Spleen (tissue), 7 donors: Measurements from ENCODE around the gene GRIK1.

Experiments used
- CTCF ChIP-seq, 11 experiments: fragments of 200-600 bp in 7 of 11; fragments of 450-650 bp in 4 of 11; sonication (generic) in 4 of 11; IDR thresholded peaks in 8 of 11; conservative IDR thresholded peaks in 3 of 11; 1 replicate in 7 of 11; 2 replicates in 4 of 11; pipeline versions ENCODE4 v1.4.0 to v1.8.0; 2016 to 2021; ENCODE audit warnings: antibody characterized with exemption in 11 of 11, inconsistent platforms in 4 of 11, mild to moderate bottlenecking in 1 of 11
- POLR2AphosphoS5 ChIP-seq, 3 donors: sonication (generic); formaldehyde crosslinking; IDR thresholded peaks; one replicate each; pipeline ENCODE4 v1.5.1; 2017; ENCODE audit warnings: antibody characterized with exemption in 3 of 3
- donor health status: DM: no; HTN: no; CAD: no; lungs with moderate emphysema.
- donor health status: DM: no; HTN: no; CAD: no.
- donor health status: DM: no; HTN: no; CAD: no.

GRCh38 chr21:29658934-29659203 is 280.9 kb downstream of the GRIK1 start:
- TF ChIP-seq CTCF (IDR thresholded peaks at IDR 0.05 in 8 of 11, conservative IDR thresholded peaks at IDR 0.05 in 3 of 11) (no peak), POLR2AphosphoS5 (IDR thresholded peaks at IDR 0.05) (no peak)
